ENCODE results near the gene SYTL5. TPM values are rescaled to one million over a fixed set of nuclear protein-coding genes. Genes with fewer than 3 reads are reported as not detected.
A peak's percentile ranks its signal among the peaks of the same experiment; 100 is the strongest.

Gene SYTL5
- total and polyA plus RNA-seq, 2 experiments from 2014 or later = 2.0 to 3.7 TPM

DNA sequence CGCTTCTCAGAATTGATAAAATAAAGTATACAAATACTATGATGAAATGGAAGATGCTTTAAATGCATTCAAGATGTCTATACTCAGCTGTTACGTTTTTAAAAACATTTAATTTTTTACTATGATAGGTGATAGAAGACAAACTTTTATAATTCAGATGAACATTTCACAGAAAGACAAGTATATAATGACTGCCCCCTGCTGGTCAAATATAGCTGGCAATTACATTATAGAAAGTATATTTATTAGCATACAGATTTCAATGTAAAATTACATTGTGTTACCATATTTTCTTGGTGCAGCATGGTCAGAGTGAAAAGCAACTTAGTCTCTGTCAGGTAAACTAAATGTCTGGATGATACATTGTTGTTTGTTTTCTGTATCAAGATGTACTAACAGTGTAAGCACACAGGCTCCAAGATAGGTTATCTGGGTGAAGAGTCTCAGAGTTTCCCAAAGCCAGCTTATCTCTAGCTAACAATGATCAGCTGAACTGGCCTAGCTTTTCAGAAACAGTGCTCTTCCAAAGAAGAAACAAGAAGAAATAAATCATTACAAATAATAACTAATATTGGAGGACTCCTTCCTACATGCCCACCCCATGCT lies 160.2 kb downstream of the SYTL5 start:
- TF ChIP-seq, protein P1, sequence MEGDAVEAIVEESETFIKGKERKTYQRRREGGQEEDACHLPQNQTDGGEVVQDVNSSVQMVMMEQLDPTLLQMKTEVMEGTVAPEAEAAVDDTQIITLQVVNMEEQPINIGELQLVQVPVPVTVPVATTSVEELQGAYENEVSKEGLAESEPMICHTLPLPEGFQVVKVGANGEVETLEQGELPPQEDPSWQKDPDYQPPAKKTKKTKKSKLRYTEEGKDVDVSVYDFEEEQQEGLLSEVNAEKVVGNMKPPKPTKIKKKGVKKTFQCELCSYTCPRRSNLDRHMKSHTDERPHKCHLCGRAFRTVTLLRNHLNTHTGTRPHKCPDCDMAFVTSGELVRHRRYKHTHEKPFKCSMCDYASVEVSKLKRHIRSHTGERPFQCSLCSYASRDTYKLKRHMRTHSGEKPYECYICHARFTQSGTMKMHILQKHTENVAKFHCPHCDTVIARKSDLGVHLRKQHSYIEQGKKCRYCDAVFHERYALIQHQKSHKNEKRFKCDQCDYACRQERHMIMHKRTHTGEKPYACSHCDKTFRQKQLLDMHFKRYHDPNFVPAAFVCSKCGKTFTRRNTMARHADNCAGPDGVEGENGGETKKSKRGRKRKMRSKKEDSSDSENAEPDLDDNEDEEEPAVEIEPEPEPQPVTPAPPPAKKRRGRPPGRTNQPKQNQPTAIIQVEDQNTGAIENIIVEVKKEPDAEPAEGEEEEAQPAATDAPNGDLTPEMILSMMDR (IDR thresholded peaks at IDR 0.05; ENCODE audit: low read depth, low read length) = peak; percentile 37
- H3K27me3 ChIP-seq = no peaks in the 10 kb centered on the region
- H3K4me1 ChIP-seq (ENCODE audit: low read depth) = no peaks in the 10 kb centered on the region
- no peaks in the 10 kb centered on the region for H3K36me3 ChIP-seq
- no peak overlapping the region for H3K27ac ChIP-seq
- no peak overlapping the region for H3K4me3 ChIP-seq
- peak; percentile 47 for DNase-seq (ENCODE audit: low read depth in 1 of 2, low spot score in 1 of 2)
- no peaks in the 10 kb centered on the region for H3K9me3 ChIP-seq (ENCODE audit: low read depth)

DNA sequence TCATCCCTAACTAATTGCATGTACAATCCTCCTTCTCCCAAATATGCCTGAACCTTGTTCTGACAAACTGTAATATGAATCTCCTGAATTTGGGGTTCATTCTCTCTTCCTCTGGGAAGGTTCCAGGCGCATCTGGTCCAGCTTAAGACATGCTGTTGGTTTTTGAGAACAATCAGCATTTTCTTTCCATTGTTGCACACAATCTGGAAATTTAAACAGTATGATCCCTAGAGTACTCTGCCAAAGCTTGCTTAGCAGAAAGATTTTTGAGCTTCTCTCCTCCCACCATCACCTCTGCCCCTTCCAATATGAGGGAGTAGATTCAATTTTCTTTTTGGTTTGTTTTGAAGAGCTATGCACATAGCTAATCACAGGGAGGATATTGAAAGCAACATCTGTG lies 164.2 kb downstream of the SYTL5 start:
- no peak overlapping the region for H3K4me3 ChIP-seq
- H3K36me3 ChIP-seq = no peaks in the 10 kb centered on the region
- no peak for DNase-seq (ENCODE audit: low read depth in 1 of 2, low spot score in 1 of 2)
- H3K27ac ChIP-seq = no peak overlapping the region
- no peaks in the 10 kb centered on the region for H3K4me1 ChIP-seq (ENCODE audit: low read depth)
- TF ChIP-seq, protein P1 (IDR thresholded peaks at IDR 0.05; ENCODE audit: low read depth, low read length) = no peak
- no peaks in the 10 kb centered on the region for H3K9me3 ChIP-seq (ENCODE audit: low read depth)
- no peaks in the 10 kb centered on the region for H3K27me3 ChIP-seq

DNA sequence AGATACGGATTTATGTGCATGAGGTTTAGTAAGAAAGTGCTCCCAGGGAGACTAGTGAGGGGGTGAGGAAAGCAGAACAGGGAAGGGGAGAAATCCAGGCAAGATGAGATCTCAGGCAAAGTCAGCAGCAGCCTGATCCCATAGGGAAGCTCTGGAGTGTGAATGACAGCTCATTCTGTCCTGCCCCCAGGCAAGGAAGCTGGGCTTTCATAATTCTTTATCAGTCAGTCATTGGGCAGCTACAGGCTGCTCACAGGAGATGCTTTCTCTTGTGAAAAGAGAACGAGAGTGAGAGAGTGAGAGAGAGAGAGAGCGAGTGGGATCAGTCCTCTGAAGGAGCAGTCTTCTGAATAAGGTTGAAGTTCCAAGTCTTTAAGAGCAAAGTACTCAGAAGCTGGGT lies 166.2 kb downstream of the SYTL5 start:
- H3K4me1 ChIP-seq (ENCODE audit: low read depth) = no peaks in the 10 kb centered on the region
- H3K4me3 ChIP-seq = no peak overlapping the region
- TF ChIP-seq, protein P1 (IDR thresholded peaks at IDR 0.05; ENCODE audit: low read depth, low read length) = no peak
- no peaks in the 10 kb centered on the region for H3K36me3 ChIP-seq
- H3K9me3 ChIP-seq (ENCODE audit: low read depth) = no peaks in the 10 kb centered on the region
- DNase-seq (ENCODE audit: low read depth in 1 of 2, low spot score in 1 of 2) = no peak
- H3K27me3 ChIP-seq = no peaks in the 10 kb centered on the region
- no peak overlapping the region for H3K27ac ChIP-seq

DNA sequence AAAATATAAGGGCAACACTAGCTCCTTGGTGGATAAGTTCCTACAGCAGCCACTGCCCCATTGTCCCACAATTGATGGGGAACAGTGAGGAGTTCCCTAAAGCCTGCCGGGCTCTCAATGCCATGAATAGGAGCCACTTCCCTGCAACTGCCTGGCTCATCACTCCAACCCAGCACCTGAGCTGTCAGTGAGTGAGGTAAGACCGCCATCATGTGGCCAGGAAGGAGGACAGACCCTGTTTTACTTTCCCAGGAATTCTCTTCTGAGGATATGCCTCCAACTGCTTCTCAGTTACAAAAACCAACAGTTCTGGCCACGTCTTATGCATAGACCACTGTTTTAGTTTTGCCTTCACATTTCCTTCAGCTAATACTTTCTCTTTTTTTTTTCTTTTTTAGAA lies 168.8 kb downstream of the SYTL5 start:
- DNase-seq (ENCODE audit: low read depth in 1 of 2, low spot score in 1 of 2) = peak in 1 of 2 donors; percentile 52
- H3K4me3 ChIP-seq = no peak overlapping the region
- no peaks in the 10 kb centered on the region for H3K4me1 ChIP-seq (ENCODE audit: low read depth)
- no peaks in the 10 kb centered on the region for H3K27me3 ChIP-seq
- TF ChIP-seq, protein P1 (IDR thresholded peaks at IDR 0.05; ENCODE audit: low read depth, low read length) = peak; percentile 31
- H3K36me3 ChIP-seq = no peaks in the 10 kb centered on the region
- no peaks in the 10 kb centered on the region for H3K9me3 ChIP-seq (ENCODE audit: low read depth)
- no peak overlapping the region for H3K27ac ChIP-seq

DNA sequence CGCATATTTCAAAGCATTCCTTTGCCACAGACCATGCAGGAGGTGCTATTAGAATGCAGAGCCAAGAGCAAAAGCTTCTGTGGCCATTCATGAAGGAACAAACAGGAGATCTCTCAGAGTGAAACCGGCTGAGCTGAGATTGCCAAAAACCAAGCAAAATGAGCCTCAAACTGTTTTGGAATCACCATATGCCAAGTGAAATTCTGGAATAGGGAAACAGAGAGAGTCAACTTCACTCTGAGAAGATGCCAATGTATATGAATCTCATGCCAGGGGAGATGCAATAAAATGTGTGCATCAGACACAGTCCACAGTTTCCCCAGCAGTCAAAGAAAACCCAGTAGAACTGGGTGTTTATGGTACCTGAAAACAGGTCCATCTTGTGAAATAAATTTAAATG lies 172.0 kb downstream of the SYTL5 start:
- Histone ChIP-seq H3K36me3 (no peaks in the 10 kb centered on the region), H3K4me3 (no peak overlapping the region), H3K4me1 (ENCODE audit: low read depth) (no peaks in the 10 kb centered on the region), H3K27me3 (no peaks in the 10 kb centered on the region), H3K27ac (no peak overlapping the region), H3K9me3 (ENCODE audit: low read depth) (no peaks in the 10 kb centered on the region)
- TF ChIP-seq, protein P1 (IDR thresholded peaks at IDR 0.05; ENCODE audit: low read depth, low read length) = no peak
- no peak for DNase-seq (ENCODE audit: low read depth in 1 of 2, low spot score in 1 of 2)

Other genes with a start within 250 kb of the SYTL5 start
- gene CYBB, start 226.5 kb upstream of the SYTL5 start, total RNA-seq = 0.42 and 0.60 TPM in 2 replicates
- gene CYBB, start 226.5 kb upstream of the SYTL5 start, polyA plus RNA-seq = 0.38 TPM in 1 of 2 replicates, not detected in the other
- gene DYNLT3, start 159.0 kb upstream of the SYTL5 start, total RNA-seq = 4.8 and 7.6 TPM in 2 replicates
- gene DYNLT3, start 159.0 kb upstream of the SYTL5 start, polyA plus RNA-seq = 12.3 and 19.4 TPM in 2 replicates
- 9.6 and 19.9 TPM in 2 replicates for gene SRPX, start 214.3 kb downstream of the SYTL5 start, total RNA-seq
- gene SRPX, start 214.3 kb downstream of the SYTL5 start, polyA plus RNA-seq = 13.4 and 21.4 TPM in 2 replicates

Data from cardiac muscle cell (in vitro differentiated cells and primary cell).